Lower lobe of right lung (tissue), 2 donors: ENCODE results near the gene NRP1. TPM values are rescaled to one million over a fixed set of nuclear protein-coding genes. Genes with fewer than 3 reads are reported as not detected.

Experiments used
- ATAC-seq, 2 donors: fragments of 200-7000 bp; cut with Tn5 transposase; one replicate each; pipeline ENCODE4 v1.9.1; 2020 to 2022; ENCODE audit warnings: mild to moderate bottlenecking in 2 of 2, moderate library complexity in 2 of 2
- DNase-seq: peaks from one replicate; pipeline ENCODE4 v3.0.0-alpha.2; 2020
- H3K27ac ChIP-seq: fragments of 200-600 bp; one replicate; pipeline ENCODE4 v1.8.0; 2022
- H3K27me3 ChIP-seq: fragments of 200-600 bp; one replicate; pipeline ENCODE4 v1.8.0; 2022; ENCODE audit warnings: low read depth
- H3K36me3 ChIP-seq: fragments of 200-600 bp; one replicate; pipeline ENCODE4 v1.8.0; 2022; ENCODE audit warnings: mild to moderate bottlenecking
- H3K4me1 ChIP-seq: fragments of 200-600 bp; one replicate; pipeline ENCODE4 v1.8.0; 2022
- H3K4me3 ChIP-seq: fragments of 200-600 bp; one replicate; pipeline ENCODE4 v1.8.0; 2022; ENCODE audit warnings: mild to moderate bottlenecking
- H3K9me3 ChIP-seq: fragments of 200-600 bp; one replicate; pipeline ENCODE4 v1.8.0; 2022
- CTCF ChIP-seq: fragments of 200-600 bp; IDR thresholded peaks from one replicate; pipeline ENCODE4 v1.8.0; 2022; ENCODE audit warnings: antibody characterized with exemption, mild to moderate bottlenecking
- intact Hi-C: fragments of 100-400 bp; cut with DNase I; formaldehyde crosslinking; loops from one replicate; pipeline ENCODE4 v1.11.0; 2022
- total RNA-seq: library from RNA; stranded (reverse); fragmentation: NEBNext Ultra II Directional; extraction: Animal tissue kit (Norgen Biotek cat#: 25700); gene quantifications from one replicate; pipeline ENCODE4 v1.2.1, GENCODE V29; 2021
- donor health status: DM: no; HTN: yes; CAD: no; lungs with severe emphysema.

NRP1 gene
- total RNA-seq, 1 donor from 2014 or later: 127 TPM

DNA sequence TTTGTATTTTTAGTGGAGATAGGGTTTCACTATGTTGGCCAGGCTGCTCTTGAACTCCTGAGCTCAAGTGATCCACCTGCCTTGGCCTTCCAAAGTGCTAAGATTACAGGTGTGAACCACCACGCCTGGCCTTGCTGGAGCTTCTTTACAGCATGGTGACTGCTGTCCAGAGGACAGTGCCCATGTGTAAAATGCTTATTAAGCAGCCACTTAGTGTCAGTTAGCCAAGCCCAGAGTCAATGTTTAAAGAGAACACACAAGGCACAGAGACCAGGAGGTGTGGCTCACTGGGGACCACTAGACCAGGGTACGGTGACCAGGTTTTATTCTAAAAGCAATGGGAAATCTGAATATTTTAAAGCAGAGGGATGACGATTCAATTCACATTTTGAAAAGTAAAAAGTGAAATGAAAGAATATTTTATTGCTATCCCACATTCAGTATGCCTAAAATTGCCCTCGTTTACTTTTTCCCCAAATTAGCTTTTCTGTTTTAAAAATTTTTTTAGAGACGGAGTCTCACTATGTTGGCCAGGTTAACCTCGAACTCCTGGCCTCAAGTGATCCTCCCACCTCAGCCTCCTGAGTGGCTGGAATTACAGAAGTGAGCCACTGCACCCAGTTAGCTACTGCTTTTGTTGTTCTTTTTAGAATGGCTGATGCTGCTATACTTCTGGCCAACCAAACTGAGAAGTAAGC lies 172.8 kb downstream of the NRP1 start:
- Histone ChIP-seq H3K27me3 (no peaks in the 10 kb centered on the region), H3K4me1 (no peaks in the 10 kb centered on the region), H3K4me3 (no peak overlapping the region), H3K36me3 (no peaks in the 10 kb centered on the region), H3K9me3 (no peaks in the 10 kb centered on the region), H3K27ac (no peak overlapping the region)
- intact Hi-C loops: no loop called here
- no peak for DNase-seq
- no peak for TF ChIP-seq CTCF
- ATAC-seq: no peak

DNA sequence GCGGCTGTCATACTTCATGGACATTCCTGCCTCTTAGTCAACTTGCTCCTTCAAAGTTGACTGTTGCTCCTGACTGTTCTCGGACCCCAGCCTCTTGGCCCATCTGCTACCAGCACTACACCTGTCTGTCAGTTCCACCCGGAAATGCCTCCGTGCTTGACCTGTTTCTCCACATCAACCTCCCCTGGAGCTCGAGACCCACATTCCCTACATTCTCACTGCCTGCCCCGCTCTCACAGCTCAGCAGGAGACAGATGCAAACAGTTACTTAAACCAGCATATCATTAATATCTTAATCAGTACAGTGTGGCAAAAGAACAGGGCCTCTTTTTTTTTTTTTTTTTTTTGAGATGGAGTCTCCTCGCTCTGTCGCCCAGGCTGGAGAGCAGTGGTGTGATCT lies 174.3 kb downstream of the NRP1 start:
- H3K4me3 ChIP-seq: no peak overlapping the region

GRCh38 chr10:33157103-33157502 lies 177.4 kb downstream of the NRP1 start:
- H3K9me3 ChIP-seq: no peaks in the 10 kb centered on the region
- intact Hi-C loops: no loop called here

More for the DNA sequence above, 174.3 kb downstream of the NRP1 start:
- H3K36me3 ChIP-seq: no peaks in the 10 kb centered on the region
- peaks cover 8% of the 10 kb centered on the region for H3K4me1 ChIP-seq
- no peaks in the 10 kb centered on the region for H3K27me3 ChIP-seq
- no peak for DNase-seq
- H3K9me3 ChIP-seq: no peaks in the 10 kb centered on the region
- intact Hi-C loops: no loop called here
- no peak for ATAC-seq
- H3K27ac ChIP-seq: no peak overlapping the region
- TF ChIP-seq CTCF: no peak

DNA sequence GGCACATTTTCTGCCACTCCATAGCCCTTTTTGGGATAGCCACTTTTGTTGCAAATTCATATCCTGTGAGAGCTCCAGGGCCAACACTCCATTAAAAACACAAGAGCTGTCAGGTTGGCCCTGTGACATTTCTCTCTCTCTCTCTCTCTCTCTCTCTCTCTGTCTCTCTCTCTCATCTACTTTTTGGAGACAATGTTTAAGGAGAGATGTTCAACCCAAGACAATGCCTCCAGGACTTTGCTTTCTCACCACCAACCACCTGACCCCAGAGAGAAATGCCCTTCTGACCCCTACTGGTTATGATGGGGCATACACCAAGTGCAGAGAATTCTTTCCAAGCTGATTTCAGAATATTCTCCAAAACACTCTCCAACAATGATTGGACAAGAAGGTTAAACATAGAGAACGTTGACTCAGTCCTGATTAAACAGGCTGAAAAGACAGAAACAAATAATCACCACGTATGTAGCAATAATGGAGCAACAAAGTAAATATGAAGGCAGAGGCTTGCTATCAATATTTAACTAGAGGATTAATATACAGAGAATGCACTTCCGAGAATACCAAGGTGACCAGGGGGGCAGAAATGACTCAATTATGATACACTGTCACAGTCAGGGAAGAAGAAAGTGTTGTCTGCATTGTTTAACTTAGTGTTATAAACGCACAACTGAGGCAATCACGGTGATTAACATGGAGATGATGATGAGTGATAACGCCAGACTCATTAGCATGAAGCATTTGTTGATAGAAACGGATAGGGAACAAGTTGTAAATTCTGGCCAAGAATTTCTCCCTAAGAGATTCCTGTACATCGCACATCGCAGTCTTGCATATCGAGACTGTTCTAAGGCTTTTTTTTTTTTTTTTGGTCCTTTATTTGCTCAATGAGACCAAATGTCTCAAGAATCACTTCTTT lies 178.5 kb downstream of the NRP1 start:
- Histone ChIP-seq H3K36me3 (no peaks in the 10 kb centered on the region), H3K4me3 (no peak overlapping the region), H3K27me3 (no peaks in the 10 kb centered on the region), H3K9me3 (no peaks in the 10 kb centered on the region), H3K27ac (no peak overlapping the region), H3K4me1 (peaks cover 8% of the 10 kb centered on the region)
- ATAC-seq (peak; percentile 81 to 91), DNase-seq (no peak)
- intact Hi-C loops: no loop called here
- peak; percentile 58 for TF ChIP-seq CTCF

More at GRCh38 chr10:33157103-33157502, 177.4 kb downstream of the NRP1 start:
- Histone ChIP-seq H3K4me3 (no peak overlapping the region), H3K36me3 (no peaks in the 10 kb centered on the region), H3K4me1 (peaks cover 8% of the 10 kb centered on the region), H3K27ac (no peak overlapping the region), H3K27me3 (no peaks in the 10 kb centered on the region)
- ATAC-seq: no peak
- TF ChIP-seq CTCF: no peak
- no peak for DNase-seq

DNA sequence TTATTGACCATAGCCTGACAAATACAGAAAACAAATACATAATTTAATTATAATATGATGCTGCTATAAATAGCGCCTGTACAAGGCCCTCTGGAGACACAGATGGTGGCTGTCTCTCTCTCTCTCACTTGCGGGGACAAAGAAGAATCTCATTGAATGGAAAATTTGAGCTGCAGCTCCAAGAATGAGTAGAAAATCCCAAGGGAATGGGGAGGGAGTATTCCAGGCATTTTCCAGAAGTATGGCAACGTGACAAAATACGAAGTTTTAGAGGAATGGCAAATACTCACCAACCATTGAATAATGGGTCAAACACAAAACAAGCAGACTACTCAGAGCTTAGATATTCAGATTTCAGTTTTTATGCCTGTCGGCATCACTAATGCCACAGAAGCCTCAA lies 179.9 kb downstream of the NRP1 start:
- Histone ChIP-seq H3K4me1 (peaks cover 8% of the 10 kb centered on the region), H3K27me3 (no peaks in the 10 kb centered on the region), H3K4me3 (no peak overlapping the region), H3K9me3 (no peaks in the 10 kb centered on the region), H3K36me3 (no peaks in the 10 kb centered on the region), H3K27ac (no peak overlapping the region)
- TF ChIP-seq CTCF: no peak
- intact Hi-C loops: no loop called here
- DNase-seq (no peak), ATAC-seq (no peak)
